HepG2 (cell line): Measurements from ENCODE around the gene SEC23IP.

ENCODE experiments used
- JARID2 ChIP-seq: sonication (generic); formaldehyde crosslinking; IDR thresholded peaks from 2 replicates; pipeline ENCODE4 v1.8.1; 2023; ENCODE audit warnings: missing genetic modification reagents, inconsistent platforms; ENCODE audit not compliant: insufficient replicate concordance
- JUND ChIP-seq: sonication (generic); formaldehyde crosslinking; IDR thresholded peaks from 2 replicates; pipeline ENCODE4 v1.8.0; 2022; ENCODE audit warnings: mild to moderate bottlenecking, missing genetic modification reagents
- MAZ ChIP-seq, 2 experiments: sonication (generic) in 1 of 2; formaldehyde crosslinking in 1 of 2; IDR thresholded peaks; 2 replicates each; pipeline versions ENCODE4 v1.5.0 to v1.6.1; 2012 to 2020; ENCODE audit warnings: low read depth in 2 of 2, mild to moderate bottlenecking in 2 of 2, borderline replicate concordance in 1 of 2, improper control_type of control experiment in 1 of 2, low read length in 1 of 2, missing genetic modification reagents in 1 of 2, moderate library complexity in 1 of 2
- POLR2A ChIP-seq, 2 experiments: IDR thresholded peaks; 2 replicates each; pipeline ENCODE4 v1.6.1; 2011; ENCODE audit warnings: low read depth in 2 of 2, low read length in 2 of 2, mild to moderate bottlenecking in 1 of 2, moderate library complexity in 1 of 2; ENCODE audit not compliant: insufficient read depth in 1 of 2
- SATB2 ChIP-seq: sonication (generic); formaldehyde crosslinking; IDR thresholded peaks from 2 replicates; pipeline ENCODE4 v1.5.0; 2020; ENCODE audit warnings: missing genetic modification reagents
- TERF1 ChIP-seq: sonication (generic); formaldehyde crosslinking; IDR thresholded peaks from 2 replicates; pipeline ENCODE4 v1.8.0; 2022; ENCODE audit warnings: mild to moderate bottlenecking, missing genetic modification reagents, moderate library complexity
- UBTF ChIP-seq: sonication (generic); formaldehyde crosslinking; IDR thresholded peaks from 2 replicates; pipeline ENCODE4 v1.4.0; 2020; ENCODE audit warnings: mild to moderate bottlenecking, missing genetic modification reagents
- ZBTB42 ChIP-seq: sonication (generic); formaldehyde crosslinking; IDR thresholded peaks from 2 replicates; pipeline ENCODE4 v1.5.0; 2020; ENCODE audit warnings: mild to moderate bottlenecking, missing genetic modification reagents
- TF ChIP-seq, protein P1 (sequence below): sonication (generic); formaldehyde crosslinking; IDR thresholded peaks from 2 replicates; pipeline ENCODE4 v1.4.0; 2020; ENCODE audit warnings: low read depth, mild to moderate bottlenecking, missing genetic modification reagents
- TF ChIP-seq, protein P2 (sequence below): sonication (generic); formaldehyde crosslinking; IDR thresholded peaks from 2 replicates; pipeline ENCODE4 v1.5.0; 2020; ENCODE audit warnings: mild to moderate bottlenecking, missing genetic modification reagents, moderate library complexity

DNA sequence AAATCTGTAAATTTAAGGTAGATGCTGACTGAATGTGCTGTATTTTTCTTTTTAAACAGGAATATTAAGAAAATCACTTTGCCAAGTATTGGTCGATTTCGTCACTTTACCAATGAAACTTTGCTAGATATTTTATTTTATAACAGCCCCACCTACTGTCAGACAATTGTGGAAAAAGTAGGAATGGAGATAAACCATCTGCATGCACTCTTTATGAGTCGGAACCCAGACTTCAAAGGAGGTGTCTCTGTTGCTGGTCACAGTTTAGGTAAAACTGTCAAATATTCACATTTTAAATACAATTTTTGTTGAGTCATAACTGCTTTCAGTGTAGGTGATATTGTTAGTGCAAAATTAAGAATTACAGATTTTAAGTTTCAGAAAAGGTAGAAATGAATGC, 25.2 kb downstream of the SEC23IP start:
- no peak for TF ChIP-seq MAZ (IDR thresholded peaks at IDR 0.05; ENCODE audit: borderline replicate concordance, low read depth, low read length)
- TF ChIP-seq MAZ (CRISPR knock-in tag; IDR thresholded peaks at IDR 0.05; ENCODE audit: low read depth), result no peak
- TF ChIP-seq JUND (CRISPR knock-in tag), result no peak
- no peak for TF ChIP-seq JARID2 (CRISPR knock-in tag)
- no peak for TF ChIP-seq ZBTB42 (CRISPR knock-in tag)
- TF ChIP-seq, protein P1, sequence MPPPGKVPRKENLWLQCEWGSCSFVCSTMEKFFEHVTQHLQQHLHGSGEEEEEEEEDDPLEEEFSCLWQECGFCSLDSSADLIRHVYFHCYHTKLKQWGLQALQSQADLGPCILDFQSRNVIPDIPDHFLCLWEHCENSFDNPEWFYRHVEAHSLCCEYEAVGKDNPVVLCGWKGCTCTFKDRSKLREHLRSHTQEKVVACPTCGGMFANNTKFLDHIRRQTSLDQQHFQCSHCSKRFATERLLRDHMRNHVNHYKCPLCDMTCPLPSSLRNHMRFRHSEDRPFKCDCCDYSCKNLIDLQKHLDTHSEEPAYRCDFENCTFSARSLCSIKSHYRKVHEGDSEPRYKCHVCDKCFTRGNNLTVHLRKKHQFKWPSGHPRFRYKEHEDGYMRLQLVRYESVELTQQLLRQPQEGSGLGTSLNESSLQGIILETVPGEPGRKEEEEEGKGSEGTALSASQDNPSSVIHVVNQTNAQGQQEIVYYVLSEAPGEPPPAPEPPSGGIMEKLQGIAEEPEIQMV, result no peak
- no peak for TF ChIP-seq SATB2 (CRISPR knock-in tag)
- TF ChIP-seq, protein P2, sequence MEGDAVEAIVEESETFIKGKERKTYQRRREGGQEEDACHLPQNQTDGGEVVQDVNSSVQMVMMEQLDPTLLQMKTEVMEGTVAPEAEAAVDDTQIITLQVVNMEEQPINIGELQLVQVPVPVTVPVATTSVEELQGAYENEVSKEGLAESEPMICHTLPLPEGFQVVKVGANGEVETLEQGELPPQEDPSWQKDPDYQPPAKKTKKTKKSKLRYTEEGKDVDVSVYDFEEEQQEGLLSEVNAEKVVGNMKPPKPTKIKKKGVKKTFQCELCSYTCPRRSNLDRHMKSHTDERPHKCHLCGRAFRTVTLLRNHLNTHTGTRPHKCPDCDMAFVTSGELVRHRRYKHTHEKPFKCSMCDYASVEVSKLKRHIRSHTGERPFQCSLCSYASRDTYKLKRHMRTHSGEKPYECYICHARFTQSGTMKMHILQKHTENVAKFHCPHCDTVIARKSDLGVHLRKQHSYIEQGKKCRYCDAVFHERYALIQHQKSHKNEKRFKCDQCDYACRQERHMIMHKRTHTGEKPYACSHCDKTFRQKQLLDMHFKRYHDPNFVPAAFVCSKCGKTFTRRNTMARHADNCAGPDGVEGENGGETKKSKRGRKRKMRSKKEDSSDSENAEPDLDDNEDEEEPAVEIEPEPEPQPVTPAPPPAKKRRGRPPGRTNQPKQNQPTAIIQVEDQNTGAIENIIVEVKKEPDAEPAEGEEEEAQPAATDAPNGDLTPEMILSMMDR (CRISPR knock-in tag), result no peak
- TF ChIP-seq TERF1 (CRISPR knock-in tag), result no peak
- TF ChIP-seq UBTF (CRISPR knock-in tag), result no peak
- no peak for TF ChIP-seq POLR2A (IDR thresholded peaks at IDR 0.05; ENCODE audit: insufficient read depth in 1 of 2, low read depth in 2 of 2, low read length in 2 of 2)
